22Rv1 (cell line): ENCODE measurements around the gene UBR3.

ENCODE experiments used
- CTCF ChIP-seq: fragments of 450-650 bp; IDR thresholded peaks from 2 replicates; pipeline ENCODE4 v1.5.1; 2017; ENCODE audit warnings: mild to moderate bottlenecking
- ZFX ChIP-seq: fragments of 450-650 bp; IDR thresholded peaks from 2 replicates; pipeline ENCODE4 v1.6.1; 2017; ENCODE audit warnings: antibody characterized with exemption, borderline replicate concordance

GRCh38 chr2:170084820-170085491 lies 257.7 kb downstream of the UBR3 start:
- TF ChIP-seq CTCF = no peak
- no peak for TF ChIP-seq ZFX
